ENCODE measurements around the gene RNF144A.

The RNF144A gene

GRCh38 chr2:6945821-6946220 is 28.6 kb downstream of the RNF144A start:
- TF ChIP-seq, protein P1, sequence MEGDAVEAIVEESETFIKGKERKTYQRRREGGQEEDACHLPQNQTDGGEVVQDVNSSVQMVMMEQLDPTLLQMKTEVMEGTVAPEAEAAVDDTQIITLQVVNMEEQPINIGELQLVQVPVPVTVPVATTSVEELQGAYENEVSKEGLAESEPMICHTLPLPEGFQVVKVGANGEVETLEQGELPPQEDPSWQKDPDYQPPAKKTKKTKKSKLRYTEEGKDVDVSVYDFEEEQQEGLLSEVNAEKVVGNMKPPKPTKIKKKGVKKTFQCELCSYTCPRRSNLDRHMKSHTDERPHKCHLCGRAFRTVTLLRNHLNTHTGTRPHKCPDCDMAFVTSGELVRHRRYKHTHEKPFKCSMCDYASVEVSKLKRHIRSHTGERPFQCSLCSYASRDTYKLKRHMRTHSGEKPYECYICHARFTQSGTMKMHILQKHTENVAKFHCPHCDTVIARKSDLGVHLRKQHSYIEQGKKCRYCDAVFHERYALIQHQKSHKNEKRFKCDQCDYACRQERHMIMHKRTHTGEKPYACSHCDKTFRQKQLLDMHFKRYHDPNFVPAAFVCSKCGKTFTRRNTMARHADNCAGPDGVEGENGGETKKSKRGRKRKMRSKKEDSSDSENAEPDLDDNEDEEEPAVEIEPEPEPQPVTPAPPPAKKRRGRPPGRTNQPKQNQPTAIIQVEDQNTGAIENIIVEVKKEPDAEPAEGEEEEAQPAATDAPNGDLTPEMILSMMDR (conservative IDR thresholded peaks at IDR 0.05; ENCODE audit: low read length): no peak
- no peak overlapping the region for H3K4me3 ChIP-seq (ENCODE audit: low read length)
- DNase-seq (ENCODE audit: low read depth): no peak

DNA sequence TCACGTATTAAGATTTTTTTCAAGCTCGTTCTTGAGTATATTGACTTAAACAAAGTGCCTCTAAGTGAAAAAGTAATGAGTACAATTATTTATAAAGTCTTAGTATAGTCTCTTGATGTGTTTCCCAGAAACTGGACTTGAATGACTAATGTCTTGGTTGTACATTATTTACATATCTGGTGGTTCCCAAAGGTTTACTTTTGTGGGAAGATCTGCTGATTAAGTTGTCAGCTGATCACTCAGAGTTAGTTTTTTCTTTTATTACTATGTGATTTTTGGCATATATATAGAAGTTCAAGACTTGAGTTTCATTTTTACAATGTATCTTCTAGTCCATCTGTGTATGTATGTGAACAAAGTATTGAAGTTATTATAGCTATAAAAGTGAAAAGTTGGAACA is 29.5 kb downstream of the RNF144A start:
- DNase-seq (ENCODE audit: low read depth): peak; percentile 71
- TF ChIP-seq, protein P1 (conservative IDR thresholded peaks at IDR 0.05; ENCODE audit: low read length): no peak
- H3K4me3 ChIP-seq (ENCODE audit: low read length): no peak overlapping the region

GRCh38 chr2:6947929-6948676 is 30.9 kb downstream of the RNF144A start:
- DNase-seq (ENCODE audit: low read depth): no peak
- TF ChIP-seq, protein P1 (conservative IDR thresholded peaks at IDR 0.05; ENCODE audit: low read length): no peak
- H3K4me3 ChIP-seq (ENCODE audit: low read length): no peak overlapping the region

DNA sequence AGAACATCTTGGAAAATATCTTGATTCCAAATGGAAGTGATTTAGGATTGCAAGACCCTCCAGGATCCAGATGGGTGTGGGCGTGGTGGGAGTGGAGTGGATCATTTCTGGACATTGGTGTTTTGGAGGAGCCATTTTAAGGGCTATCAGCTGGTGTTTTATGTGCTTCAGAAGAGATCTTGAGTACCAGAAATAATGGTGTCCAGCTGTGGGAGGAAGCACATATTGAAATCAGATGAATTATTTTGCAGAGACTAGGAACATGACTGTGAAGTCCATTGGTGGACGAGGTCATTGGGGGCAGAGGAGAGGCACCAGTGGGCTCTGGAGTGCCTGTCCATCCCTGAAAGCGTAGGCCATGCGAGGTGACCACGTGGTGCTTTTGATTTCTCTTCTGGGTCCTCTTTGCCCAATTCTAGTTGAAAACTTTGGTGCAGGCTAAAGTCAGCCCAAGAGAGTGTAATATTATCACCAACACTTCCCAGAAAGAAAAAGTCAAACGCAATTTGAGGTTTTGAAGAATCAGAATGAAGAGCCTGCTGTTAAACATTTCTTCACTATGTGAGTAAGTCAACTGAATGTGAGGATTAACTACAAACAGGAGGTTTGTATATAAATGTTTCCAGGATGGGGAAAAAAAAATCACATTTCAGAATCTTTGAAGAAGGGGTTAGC is 31.6 kb downstream of the RNF144A start:
- TF ChIP-seq, protein P1 (conservative IDR thresholded peaks at IDR 0.05; ENCODE audit: low read length): no peak
- peak; percentile 38 for DNase-seq (ENCODE audit: low read depth)
- H3K4me3 ChIP-seq (ENCODE audit: low read length): no peak overlapping the region

- DNase-seq (ENCODE audit: low read depth): no peak
- no peak overlapping the region for H3K4me3 ChIP-seq (ENCODE audit: low read length)
- TF ChIP-seq, protein P1 (conservative IDR thresholded peaks at IDR 0.05; ENCODE audit: low read length): no peak
Observed at GRCh38 chr2:6951046-6951445, 33.8 kb downstream of the RNF144A start.

- peak; percentile 27 for DNase-seq (ENCODE audit: low read depth)
- TF ChIP-seq, protein P1 (conservative IDR thresholded peaks at IDR 0.05; ENCODE audit: low read length): no peak
- H3K4me3 ChIP-seq (ENCODE audit: low read length): no peak overlapping the region
Observed at GRCh38 chr2:6952101-6952500, 34.9 kb downstream of the RNF144A start.

DNA sequence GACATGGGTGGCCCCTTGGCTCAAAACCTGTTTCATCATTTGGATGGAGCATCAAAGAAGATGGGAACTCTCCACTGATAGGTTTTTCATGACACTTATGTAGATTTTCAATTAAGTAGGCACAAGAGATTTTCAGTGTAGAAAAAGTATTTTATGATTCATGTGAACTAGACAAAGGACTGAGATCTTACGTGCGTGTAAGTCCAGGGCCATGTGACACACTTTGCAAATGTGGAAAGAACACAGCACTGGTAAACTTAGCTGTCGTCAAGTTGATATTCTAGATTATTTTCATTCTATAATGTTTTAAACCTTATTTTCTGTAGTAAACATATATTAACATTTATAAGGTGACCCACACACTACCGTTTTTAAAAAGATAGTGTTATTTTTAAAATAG is 37.4 kb downstream of the RNF144A start:
- DNase-seq (ENCODE audit: low read depth): no peak
- TF ChIP-seq, protein P1 (conservative IDR thresholded peaks at IDR 0.05; ENCODE audit: low read length): no peak
- no peak overlapping the region for H3K4me3 ChIP-seq (ENCODE audit: low read length)
